ENCODE data around the gene ARHGEF3.
"Not testable (repeated sequence)": the region's sequence is repeated elsewhere in the genome, so short reads cannot be mapped to it uniquely, and the experiment has no call there.

ARHGEF3 gene

DNA sequence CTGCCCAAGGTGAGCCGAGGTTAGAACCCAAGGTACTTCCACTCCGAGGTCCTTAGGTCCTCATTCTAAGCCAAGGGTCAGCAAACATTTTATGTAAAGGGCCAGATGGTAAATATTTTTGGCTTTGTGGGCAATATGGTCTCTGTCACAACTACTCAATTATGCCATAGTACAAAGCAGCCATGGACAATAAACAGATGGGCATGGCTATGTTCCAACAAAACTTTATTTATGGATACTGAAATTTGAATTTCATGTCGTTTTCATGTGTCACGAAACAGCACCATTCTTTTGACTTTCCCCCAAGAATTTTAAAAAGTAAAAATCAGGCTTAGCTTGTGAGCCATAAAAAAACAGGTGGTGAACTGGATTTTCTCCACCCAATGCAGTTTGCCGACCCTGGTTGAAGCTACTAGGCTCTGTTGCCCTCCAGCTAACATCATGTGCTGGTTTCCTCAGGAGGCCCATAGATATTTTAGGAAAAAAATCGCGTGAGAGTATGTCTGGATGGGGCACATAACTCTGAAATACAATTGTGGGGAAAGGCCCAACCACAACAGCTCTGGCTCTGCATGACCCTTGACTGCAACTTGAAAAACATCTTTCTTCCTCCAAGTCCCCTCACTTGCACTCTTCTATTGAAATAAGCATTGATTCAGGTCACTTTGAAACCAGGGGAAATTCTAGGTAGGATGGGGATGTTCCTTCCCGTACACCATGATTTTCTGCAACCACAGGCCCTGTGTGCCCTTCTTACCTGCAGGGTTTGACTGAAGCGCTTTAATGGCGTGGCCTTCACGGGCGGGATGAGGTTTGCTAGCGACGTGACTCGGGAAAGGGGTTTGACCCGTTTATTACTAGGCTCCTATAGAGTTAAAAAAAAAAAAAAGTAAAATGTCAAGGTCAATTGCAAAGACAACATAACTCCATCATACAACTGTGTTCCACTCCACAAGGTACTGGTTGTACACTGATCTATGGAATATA lies 28.5 kb downstream of the ARHGEF3 start:
- no peak for DNase-seq (ENCODE audit: low spot score)

DNA sequence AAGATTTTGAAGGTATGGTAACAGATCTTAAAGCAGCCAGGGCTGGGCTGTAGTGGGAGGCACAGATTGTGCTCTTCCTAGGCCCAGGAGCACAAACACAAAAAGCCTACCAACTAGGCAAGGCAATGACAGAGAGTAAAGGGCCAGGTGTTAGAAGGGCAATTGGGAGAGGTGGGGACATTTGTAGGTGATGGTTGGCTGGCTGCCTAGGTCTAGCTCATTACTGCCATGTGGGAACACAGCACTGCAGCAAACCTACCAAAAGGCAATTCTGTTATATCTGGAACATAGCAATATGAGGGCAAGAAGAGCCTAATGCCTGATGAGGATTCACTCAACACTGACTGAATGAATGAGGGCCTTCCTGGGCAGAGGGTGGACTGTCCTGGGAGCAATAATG lies 30.4 kb downstream of the ARHGEF3 start:
- no peak for DNase-seq (ENCODE audit: low spot score)

DNA sequence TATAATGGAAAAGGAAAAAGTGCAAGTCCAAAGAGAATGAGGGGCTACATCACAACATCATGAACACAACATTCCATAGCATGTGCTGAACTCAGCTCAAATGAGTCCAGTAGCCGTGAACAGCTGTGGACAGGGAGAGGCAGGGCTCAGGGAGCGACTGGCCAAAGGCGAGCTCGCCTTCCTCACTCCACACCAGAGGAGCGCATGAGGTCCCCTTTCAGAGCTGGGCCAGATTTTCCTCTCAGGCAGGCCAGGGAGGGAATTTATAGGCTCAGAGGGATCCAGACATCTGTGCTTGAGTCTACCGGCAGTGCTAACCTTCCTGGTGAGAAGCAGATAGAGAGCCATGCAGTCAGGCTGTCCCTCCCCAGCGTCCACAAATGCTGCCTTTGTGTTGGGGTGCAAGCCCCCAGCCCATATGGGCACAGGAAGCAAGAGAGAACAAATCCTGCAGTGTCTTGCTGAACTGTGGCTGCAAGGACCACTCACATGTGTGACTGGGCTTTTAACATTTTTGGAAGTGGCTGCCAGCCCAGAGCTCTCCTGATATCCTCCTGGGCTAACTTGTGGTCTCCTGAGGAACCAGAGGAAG lies 32.5 kb downstream of the ARHGEF3 start:
- no peak for DNase-seq (ENCODE audit: low spot score)

DNA sequence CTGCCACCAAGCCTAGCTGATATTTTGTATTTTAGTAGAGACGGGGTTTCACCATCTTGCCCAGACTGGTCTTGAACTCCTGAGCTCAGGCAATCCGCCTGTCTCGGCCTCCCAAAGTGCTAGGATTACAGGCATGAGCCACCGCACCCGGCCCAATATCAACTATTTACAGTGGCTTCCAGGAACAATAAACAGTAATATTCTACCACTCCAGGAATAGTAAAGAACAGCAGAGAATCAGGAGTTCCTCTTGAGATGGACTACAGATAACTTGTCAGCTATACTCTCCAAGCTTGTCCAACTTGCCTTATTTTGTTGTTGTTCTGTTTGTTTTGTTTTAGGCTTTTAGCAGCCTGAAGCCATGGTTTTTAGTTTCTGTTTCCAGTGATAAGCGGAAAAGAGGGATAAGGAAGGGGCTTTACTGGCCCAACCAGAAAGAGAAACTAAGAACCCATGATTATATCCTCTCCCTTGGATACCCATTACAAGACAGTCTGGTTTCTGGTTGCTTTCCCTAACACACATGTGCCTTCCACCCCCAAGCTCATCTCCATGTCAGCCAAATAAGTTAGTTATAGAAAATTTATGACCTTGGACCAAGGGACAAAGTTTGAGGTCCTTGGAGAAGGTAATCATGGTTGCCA lies 36.7 kb downstream of the ARHGEF3 start:
- DNase-seq (ENCODE audit: low spot score), result no peak

- DNase-seq (ENCODE audit: low spot score), result no peak
These were observed 37.6 kb downstream of the ARHGEF3 start for GRCh38 chr3:56764184-56764583.

- DNase-seq (ENCODE audit: low spot score), result no peak
These were observed 38.5 kb downstream of the ARHGEF3 start for GRCh38 chr3:56763233-56763632.

- DNase-seq (ENCODE audit: low spot score), result no peak
These were observed 39.0 kb downstream of the ARHGEF3 start for GRCh38 chr3:56762718-56763117.

DNA sequence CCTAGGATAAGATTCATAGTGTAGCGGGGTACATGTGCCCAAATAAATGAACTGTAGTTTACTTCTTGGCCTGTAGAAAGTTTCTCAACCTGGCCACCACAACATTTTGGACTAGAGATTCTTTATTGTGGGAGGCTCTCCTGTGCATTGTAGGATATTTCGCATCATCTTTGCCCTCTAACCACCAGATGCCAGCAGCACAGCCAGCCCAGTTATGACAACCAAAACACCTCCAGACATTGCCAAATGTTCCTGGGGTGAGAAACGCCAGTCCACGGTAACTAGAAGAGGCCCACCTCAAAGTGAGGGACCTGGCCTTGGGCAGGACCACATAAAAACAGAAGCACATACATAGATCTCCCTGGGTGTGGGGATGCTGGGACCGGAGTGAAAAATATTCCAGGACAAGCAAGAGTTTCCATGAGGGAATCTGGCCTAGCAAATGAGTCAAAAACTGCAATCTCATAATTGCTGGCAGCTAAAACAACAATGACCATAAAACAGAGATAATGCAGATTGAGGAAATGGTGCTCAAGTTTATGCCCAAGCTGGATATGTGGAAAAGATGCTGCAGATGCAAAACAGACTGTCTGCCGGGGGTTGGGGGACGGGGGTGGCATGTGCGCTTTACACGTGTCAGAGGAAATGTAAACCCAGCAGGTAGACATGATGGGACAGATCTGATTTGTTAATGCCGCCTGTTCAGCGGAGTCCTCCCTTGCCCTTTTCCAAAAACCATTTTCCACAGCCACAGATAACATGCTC lies 39.7 kb downstream of the ARHGEF3 start:
- no peak for DNase-seq (ENCODE audit: low spot score)

GRCh38 chr3:56761023-56761422 lies 40.7 kb downstream of the ARHGEF3 start:
- DNase-seq (ENCODE audit: low spot score), result no peak

DNA sequence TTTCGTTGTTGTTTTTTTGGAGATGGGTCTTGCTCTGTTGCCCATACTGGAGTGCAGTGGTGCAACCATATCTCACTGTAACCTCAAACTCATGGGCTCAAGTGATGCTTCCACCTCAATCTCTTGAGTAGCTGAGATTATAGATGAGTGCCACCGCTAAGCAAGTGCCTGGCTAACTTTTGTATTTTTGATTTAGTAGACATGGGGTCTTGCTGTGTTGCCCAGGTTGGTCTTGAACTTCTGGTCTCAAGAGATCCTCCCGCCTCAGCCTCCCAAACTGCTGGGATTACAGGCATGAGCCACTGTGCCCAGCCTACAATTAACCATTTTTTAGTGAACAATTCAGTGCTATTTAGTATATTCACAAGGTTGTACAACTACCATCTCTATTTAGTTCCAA lies 42.2 kb downstream of the ARHGEF3 start:
- no peak for DNase-seq (ENCODE audit: low spot score)

DNA sequence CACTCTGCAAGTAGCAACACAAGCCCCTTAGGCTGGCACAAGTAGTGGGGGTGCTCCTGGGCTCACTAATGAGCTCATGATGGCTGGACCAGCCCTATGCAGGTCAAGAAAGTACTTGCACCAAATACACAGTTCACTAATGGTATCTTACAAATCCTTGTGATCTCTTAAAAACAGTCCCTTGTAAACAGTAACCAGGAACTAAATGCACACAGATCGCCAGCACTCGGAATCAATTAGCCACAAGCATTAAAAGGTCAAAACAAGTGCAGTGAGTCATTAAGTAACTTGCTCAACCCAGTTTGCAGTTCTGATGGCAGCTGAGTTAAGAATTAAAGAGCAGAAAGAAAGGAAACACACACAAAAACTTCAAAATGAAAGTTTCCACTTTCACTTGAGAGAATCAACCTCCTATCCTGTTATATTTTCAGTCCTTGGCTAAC lies 43.2 kb downstream of the ARHGEF3 start:
- DNase-seq (ENCODE audit: low spot score), result peak; percentile 81

- DNase-seq (ENCODE audit: low spot score), result not testable (repeated sequence)
These were observed 43.7 kb downstream of the ARHGEF3 start for GRCh38 chr3:56758042-56758441.

DNA sequence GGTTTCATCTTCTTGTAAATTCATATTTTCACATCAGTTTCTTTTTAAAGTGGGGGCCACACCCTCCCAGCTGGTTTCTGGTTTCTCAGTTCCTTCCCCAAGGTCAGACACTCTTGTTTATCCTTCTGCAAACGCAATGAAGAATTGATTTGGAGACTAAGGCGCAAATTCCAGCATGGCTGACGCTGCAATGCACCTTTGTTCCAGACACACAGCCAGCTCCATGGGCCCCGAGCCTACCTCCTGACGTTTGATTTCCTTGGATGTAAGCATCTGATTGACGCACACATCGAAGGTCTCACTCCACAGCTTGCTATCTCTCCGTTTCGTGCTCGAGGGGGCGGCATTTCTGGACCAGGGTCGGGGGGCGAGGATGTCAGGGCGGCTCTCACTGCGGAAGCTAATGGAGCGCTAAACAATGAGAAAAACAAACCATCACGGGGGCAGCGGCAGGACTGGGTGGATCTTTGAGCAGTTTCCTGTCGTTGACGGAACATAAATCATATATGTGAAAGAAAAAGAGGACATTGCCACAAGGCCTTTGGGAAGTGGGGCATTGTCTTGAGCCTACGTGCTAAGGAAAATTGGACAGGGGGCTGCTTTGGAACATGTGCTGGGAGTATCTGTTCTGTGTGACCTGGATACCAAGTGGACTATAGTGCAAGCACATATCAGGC lies 46.9 kb downstream of the ARHGEF3 start:
- DNase-seq (ENCODE audit: low spot score), result peak; percentile 46

GRCh38 chr3:56753206-56753820 lies 48.4 kb downstream of the ARHGEF3 start:
- peak; percentile 69 for DNase-seq (ENCODE audit: low spot score)

- no peak for DNase-seq (ENCODE audit: low spot score)
These were observed 50.6 kb downstream of the ARHGEF3 start for GRCh38 chr3:56751056-56751707.

- DNase-seq (ENCODE audit: low spot score), result no peak
These were observed 53.0 kb downstream of the ARHGEF3 start for GRCh38 chr3:56748663-56749231.

DNA sequence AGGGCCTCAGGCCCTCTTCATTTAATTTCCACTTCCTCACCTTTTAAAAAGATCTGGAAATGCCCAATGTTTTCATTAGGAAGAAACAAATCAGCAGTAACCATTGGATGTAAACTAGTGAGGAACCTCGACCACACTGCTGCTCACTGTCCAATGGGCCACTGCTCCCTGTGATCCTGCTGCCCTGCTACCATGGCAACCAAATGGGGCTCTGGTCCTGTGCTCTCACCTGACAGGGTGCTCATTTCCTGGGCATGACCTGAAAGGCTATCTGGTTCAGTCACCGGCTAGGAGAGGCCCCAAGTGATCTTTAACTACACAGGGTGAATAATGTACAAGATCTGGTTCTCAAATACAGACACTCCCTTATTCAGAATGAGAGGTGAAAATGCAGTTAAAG lies 54.6 kb downstream of the ARHGEF3 start:
- no peak for DNase-seq (ENCODE audit: low spot score)

DNA sequence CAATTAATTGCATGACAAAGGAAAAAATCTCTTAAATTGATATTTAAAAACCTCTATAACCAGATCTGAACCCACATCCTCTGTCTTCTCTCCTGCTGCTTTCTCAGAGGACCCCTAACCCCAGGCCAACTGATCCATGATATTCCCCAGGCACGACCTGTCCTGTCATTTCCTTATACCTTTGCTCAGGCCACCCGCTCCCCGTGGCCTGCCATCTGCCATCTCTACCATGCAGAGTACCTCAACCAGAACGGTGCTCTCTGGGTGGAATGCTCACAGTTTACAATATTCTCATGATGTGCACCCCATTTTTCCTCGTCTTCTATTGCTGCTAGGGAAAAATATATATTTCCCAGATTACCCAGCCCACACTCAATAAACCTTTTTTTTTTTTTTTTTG lies 57.7 kb downstream of the ARHGEF3 start:
- DNase-seq (ENCODE audit: low spot score), result no peak

DNA sequence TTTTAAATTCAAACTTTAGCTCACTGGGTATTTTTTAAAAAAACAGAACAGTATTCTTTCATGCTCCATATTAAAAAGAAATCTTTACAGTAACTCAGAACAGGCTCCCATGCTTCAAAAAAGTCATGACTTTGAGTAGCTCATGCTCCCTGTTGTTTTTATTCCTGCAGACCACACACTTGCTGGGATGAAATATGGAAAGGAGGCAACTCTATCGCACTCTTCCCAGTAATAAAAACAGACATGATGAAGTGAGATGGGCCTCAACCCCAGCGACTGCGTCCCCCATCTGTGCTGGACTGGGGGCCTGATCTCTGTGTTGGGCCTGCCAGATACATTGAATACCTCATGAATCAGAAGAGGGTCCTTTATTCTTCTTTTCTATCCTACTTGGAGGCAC lies 58.9 kb downstream of the ARHGEF3 start:
- no peak for DNase-seq (ENCODE audit: low spot score)

GRCh38 chr3:56739036-56739435 lies 62.7 kb downstream of the ARHGEF3 start:
- no peak for DNase-seq (ENCODE audit: low spot score)
